CD4-positive, CD25-positive, alpha-beta regulatory T cell (primary cell): ENCODE data around the gene TRABD2B. TPM values are rescaled to one million over a fixed set of nuclear protein-coding genes. Genes with fewer than 3 reads are reported as not detected.
A peak's percentile ranks its signal among the peaks of the same experiment; 100 is the strongest.

ENCODE experiments used
- ATAC-seq, 2 donors: fragments of 150-1000 bp; cut with Tn5 transposase; one replicate each; pipeline ENCODE4 v1.10.0; 2021; ENCODE audit warnings: low read depth in 2 of 2, moderate number of reproducible peaks in 2 of 2, moderate library complexity in 1 of 2
- DNase-seq, 3 donors: peaks; one replicate each; pipeline versions ENCODE4 v3.0.0 to v3.0.0-alpha.2; 2012 to 2022; ENCODE audit warnings: mixed read lengths in 1 of 3
- H3K27ac ChIP-seq: one replicate; pipeline ENCODE4 v1.7.0; 2013; ENCODE audit warnings: mild to moderate bottlenecking, low read length; ENCODE audit not compliant: insufficient read depth, poor library complexity, severe bottlenecking
- H3K27me3 ChIP-seq: one replicate; pipeline ENCODE4 v1.7.0; 2013; ENCODE audit warnings: low read length; ENCODE audit not compliant: control insufficient read depth, insufficient read depth
- H3K36me3 ChIP-seq: one replicate; pipeline ENCODE4 v1.7.0; 2013; ENCODE audit warnings: mild to moderate bottlenecking, low read length, moderate library complexity; ENCODE audit not compliant: control insufficient read depth, insufficient read depth
- H3K4me1 ChIP-seq: 2 replicates; pipeline ENCODE4 v1.7.0; 2013; ENCODE audit warnings: mild to moderate bottlenecking, low read length; ENCODE audit not compliant: insufficient read depth, control insufficient read depth, poor library complexity, severe bottlenecking
- H3K4me3 ChIP-seq: one replicate; pipeline ENCODE4 v1.7.0; 2013; ENCODE audit warnings: low read depth, mild to moderate bottlenecking, low read length, moderate library complexity
- H3K9me3 ChIP-seq, 2 experiments: 1 replicate in 1 of 2; 2 replicates in 1 of 2; pipeline ENCODE4 v1.7.0; 2013; ENCODE audit warnings: low read length in 2 of 2, mild to moderate bottlenecking in 1 of 2, moderate library complexity in 1 of 2; ENCODE audit not compliant: control insufficient read depth in 2 of 2
- H3K27ac Mint-ChIP-seq, 3 donors: one replicate each; pipeline ENCODE4 v1.8.0; 2020 to 2022; ENCODE audit warnings: mild to moderate bottlenecking in 3 of 3, mixed read lengths in 3 of 3, moderate library complexity in 2 of 3
- H3K27me3 Mint-ChIP-seq: one replicate; pipeline ENCODE4 v1.8.0; 2022; ENCODE audit warnings: mild to moderate bottlenecking, mixed read lengths
- H3K36me3 Mint-ChIP-seq: one replicate; pipeline ENCODE4 v1.8.0; 2020; ENCODE audit warnings: mixed read lengths
- H3K4me1 Mint-ChIP-seq, 4 donors: one replicate each; pipeline ENCODE4 v1.8.0; 2020 to 2022; ENCODE audit warnings: mixed read lengths in 4 of 4, mild to moderate bottlenecking in 1 of 4
- H3K4me3 Mint-ChIP-seq, 4 donors: one replicate each; pipeline ENCODE4 v1.8.0; 2020 to 2022; ENCODE audit warnings: mild to moderate bottlenecking in 4 of 4, mixed read lengths in 4 of 4, moderate library complexity in 3 of 4
- H3K9me3 Mint-ChIP-seq, 7 donors: one replicate each; pipeline ENCODE4 v1.8.0; 2020 to 2022; ENCODE audit warnings: mixed read lengths in 7 of 7, mild to moderate bottlenecking in 3 of 7, moderate library complexity in 2 of 7
- polyA plus RNA-seq, 4 donors: library from polyadenylated mRNA; unstranded; fragments of 300-500 nt; fragmentation: Illumina TruSeq; gene quantifications; one replicate each; pipeline ENCODE4 v1.2.3, GENCODE V29; 2021
- total RNA-seq: library from RNA; stranded (reverse); gene quantifications from one replicate; pipeline ENCODE4 v1.2.3, GENCODE V29; 2022

Gene TRABD2B
- total and polyA plus RNA-seq, 5 donors from 2014 or later = not detected

DNA sequence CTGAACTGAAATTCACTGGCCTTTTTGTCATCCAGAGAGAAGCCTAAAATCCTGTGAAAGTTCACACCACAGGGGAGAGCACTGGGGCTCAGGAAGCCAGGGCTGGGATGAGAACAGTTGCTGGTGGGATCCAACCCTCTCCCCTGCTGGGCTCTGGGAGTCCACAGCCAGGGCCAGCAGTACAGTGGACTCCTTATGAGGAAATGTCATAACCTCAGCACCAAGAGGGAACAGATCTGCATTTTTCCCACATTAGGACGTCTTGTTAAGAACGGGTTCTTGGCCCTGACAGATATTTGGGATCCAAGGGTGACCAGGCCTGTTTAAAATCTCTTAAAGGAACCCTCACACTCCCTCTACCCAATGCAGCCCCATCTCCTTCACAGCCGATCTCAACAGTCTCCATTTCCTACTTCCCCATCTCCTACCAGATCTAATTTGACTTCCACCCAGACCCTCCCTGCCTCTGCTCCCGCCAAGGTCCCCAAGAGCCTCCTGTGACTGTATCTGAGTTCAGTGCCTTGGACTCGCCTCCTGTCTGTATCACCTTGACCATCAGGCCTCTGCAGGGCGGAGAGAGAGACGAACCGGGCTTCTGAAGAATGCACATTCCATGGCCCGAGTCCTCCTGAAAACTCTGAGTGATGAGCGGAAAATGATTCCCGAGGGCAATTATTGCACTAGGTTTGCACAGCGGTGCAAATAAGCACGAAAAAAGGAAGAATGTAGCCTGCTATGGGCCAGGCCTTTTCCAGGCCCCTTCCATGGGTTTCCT, 159.9 kb downstream of the TRABD2B start:
- Histone ChIP-seq H3K27me3 (no peaks in the 10 kb centered on the region), H3K27ac (no peak overlapping the region), H3K4me1 (no peaks in the 10 kb centered on the region), H3K4me3 (no peak overlapping the region), H3K36me3 (no peaks in the 10 kb centered on the region), H3K9me3 (peaks cover 5 to 10% of the 10 kb centered on the region in 2 experiments)
- H3K9me3 Mint-ChIP-seq = peaks cover 0 to 9% (median 0%) of the 10 kb centered on the region in 7 donors
- H3K4me3 Mint-ChIP-seq = no peak overlapping the region
- ATAC-seq (no peak), DNase-seq (no peak)
- H3K4me1 Mint-ChIP-seq = no peaks in the 10 kb centered on the region
- peaks cover 9% of the 10 kb centered on the region for H3K27me3 Mint-ChIP-seq
- H3K27ac Mint-ChIP-seq = no peak overlapping the region
- H3K36me3 Mint-ChIP-seq = no peaks in the 10 kb centered on the region

GRCh38 chr1:47835409-47835808, 161.8 kb downstream of the TRABD2B start:
- Histone ChIP-seq H3K4me1 (no peaks in the 10 kb centered on the region), H3K9me3 (peaks cover 5 to 10% of the 10 kb centered on the region in 2 experiments), H3K27ac (no peak overlapping the region), H3K36me3 (no peaks in the 10 kb centered on the region), H3K4me3 (no peak overlapping the region), H3K27me3 (no peaks in the 10 kb centered on the region)
- ATAC-seq (no peak), DNase-seq (no peak)
- Mint-ChIP-seq H3K27me3 (peaks cover 9% of the 10 kb centered on the region), H3K4me1 (no peaks in the 10 kb centered on the region), H3K9me3 (peaks cover 0 to 9% (median 3%) of the 10 kb centered on the region in 7 donors), H3K27ac (no peak overlapping the region), H3K36me3 (no peaks in the 10 kb centered on the region), H3K4me3 (no peak overlapping the region)

- Mint-ChIP-seq H3K4me1 (no peaks in the 10 kb centered on the region), H3K36me3 (no peaks in the 10 kb centered on the region), H3K27ac (no peak overlapping the region), H3K27me3 (peaks cover 13% of the 10 kb centered on the region), H3K4me3 (no peak overlapping the region), H3K9me3 (peaks cover 0 to 9% (median 1%) of the 10 kb centered on the region in 7 donors)
- H3K9me3 ChIP-seq = peaks cover 5 to 10% of the 10 kb centered on the region in 2 experiments
- no peaks in the 10 kb centered on the region for H3K27me3 ChIP-seq
- ATAC-seq (no peak), DNase-seq (no peak)
- no peaks in the 10 kb centered on the region for H3K36me3 ChIP-seq
- no peak overlapping the region for H3K27ac ChIP-seq
- H3K4me1 ChIP-seq = no peaks in the 10 kb centered on the region
- no peak overlapping the region for H3K4me3 ChIP-seq
Measured at GRCh38 chr1:47834326-47834725, 162.9 kb downstream of the TRABD2B start.

DNA sequence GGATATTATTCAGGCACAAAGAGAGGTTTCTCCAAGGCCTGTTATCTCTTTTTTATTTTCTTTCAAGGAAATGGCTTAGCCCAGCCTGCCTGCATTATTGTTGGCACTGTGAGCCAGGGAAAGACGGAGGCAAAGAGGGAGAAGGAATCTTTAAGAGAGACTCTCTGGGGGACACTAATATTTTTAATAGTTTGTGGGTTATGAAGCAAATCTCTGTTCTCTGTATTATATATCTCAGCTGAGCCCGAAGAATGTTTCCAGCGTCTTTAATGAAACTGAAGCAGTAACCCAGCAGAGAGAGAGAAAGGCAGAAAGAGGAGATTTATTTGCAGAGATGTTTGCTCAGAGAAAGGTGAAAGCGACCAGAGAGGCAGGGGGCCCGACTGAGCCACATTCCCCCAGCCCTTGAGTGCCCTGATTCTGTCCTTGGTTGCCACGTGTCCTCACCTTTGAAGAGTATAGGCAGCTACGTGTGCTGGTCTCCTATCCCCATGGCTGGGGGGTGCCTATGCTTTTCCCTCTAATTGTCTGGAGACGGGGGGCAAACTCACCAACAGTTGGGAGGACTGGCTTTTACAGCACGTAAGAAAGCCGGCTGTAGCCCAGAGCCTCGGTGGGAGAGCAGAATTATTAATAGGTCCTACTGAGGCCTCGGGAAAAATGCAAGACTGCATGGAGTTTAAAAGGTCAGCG, 166.4 kb downstream of the TRABD2B start:
- H3K4me1 Mint-ChIP-seq = no peaks in the 10 kb centered on the region
- Histone ChIP-seq H3K27ac (no peak overlapping the region), H3K9me3 (peaks cover 5 to 10% of the 10 kb centered on the region in 2 experiments), H3K4me1 (no peaks in the 10 kb centered on the region), H3K27me3 (no peaks in the 10 kb centered on the region), H3K4me3 (no peak overlapping the region), H3K36me3 (no peaks in the 10 kb centered on the region)
- peak overlapping the region in 1 of 3 donors; percentile 33 for H3K27ac Mint-ChIP-seq
- H3K9me3 Mint-ChIP-seq = peaks cover 0 to 8% (median 1%) of the 10 kb centered on the region in 7 donors
- no peak for ATAC-seq
- no peaks in the 10 kb centered on the region for H3K36me3 Mint-ChIP-seq
- H3K27me3 Mint-ChIP-seq = peaks cover 13% of the 10 kb centered on the region
- H3K4me3 Mint-ChIP-seq = no peak overlapping the region
- DNase-seq = no peak

- Histone ChIP-seq H3K27me3 (no peaks in the 10 kb centered on the region), H3K4me1 (no peaks in the 10 kb centered on the region), H3K4me3 (no peak overlapping the region), H3K36me3 (no peaks in the 10 kb centered on the region), H3K27ac (no peak overlapping the region), H3K9me3 (peaks cover 0 to 6% of the 10 kb centered on the region in 2 experiments)
- Mint-ChIP-seq H3K4me3 (no peak overlapping the region), H3K36me3 (peaks cover 4% of the 10 kb centered on the region), H3K4me1 (no peaks in the 10 kb centered on the region), H3K27me3 (peaks cover 13% of the 10 kb centered on the region), H3K9me3 (peaks cover 0 to 3% (median 1%) of the 10 kb centered on the region in 7 donors), H3K27ac (no peak overlapping the region)
- ATAC-seq (no peak), DNase-seq (no peak)
Measured at GRCh38 chr1:47830021-47830420, 167.2 kb downstream of the TRABD2B start.

DNA sequence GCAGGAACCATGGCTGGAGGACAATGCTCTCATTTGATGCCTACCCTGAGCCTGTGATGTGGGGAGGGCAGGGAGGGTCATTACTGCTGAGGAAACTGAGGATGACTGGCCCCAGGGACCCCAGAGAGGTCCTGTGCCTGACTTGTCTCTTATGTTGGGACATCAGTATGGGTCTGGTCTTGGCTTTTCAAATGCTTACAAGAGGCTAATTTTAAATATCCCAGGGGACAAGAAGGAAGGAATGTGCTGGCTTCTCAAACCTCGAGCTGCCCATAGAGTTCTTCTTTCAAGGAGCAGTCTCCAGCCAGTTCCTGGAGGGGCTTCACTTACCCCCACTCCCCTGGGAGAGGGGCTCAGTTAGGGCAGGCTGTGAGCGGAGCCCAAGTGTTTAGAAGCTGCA, 168.2 kb downstream of the TRABD2B start:
- no peak overlapping the region for H3K4me3 Mint-ChIP-seq
- ATAC-seq (no peak), DNase-seq (no peak)
- no peak overlapping the region for H3K27ac ChIP-seq
- no peaks in the 10 kb centered on the region for H3K4me1 ChIP-seq
- peaks cover 13% of the 10 kb centered on the region for H3K27me3 Mint-ChIP-seq
- no peaks in the 10 kb centered on the region for H3K4me1 Mint-ChIP-seq
- no peaks in the 10 kb centered on the region for H3K36me3 ChIP-seq
- H3K36me3 Mint-ChIP-seq = peaks cover 4% of the 10 kb centered on the region
- H3K9me3 ChIP-seq = no peaks in the 10 kb centered on the region
- H3K27ac Mint-ChIP-seq = no peak overlapping the region
- peaks cover 0 to 3% (median 0%) of the 10 kb centered on the region in 7 donors for H3K9me3 Mint-ChIP-seq
- H3K27me3 ChIP-seq = no peaks in the 10 kb centered on the region
- no peak overlapping the region for H3K4me3 ChIP-seq

DNA sequence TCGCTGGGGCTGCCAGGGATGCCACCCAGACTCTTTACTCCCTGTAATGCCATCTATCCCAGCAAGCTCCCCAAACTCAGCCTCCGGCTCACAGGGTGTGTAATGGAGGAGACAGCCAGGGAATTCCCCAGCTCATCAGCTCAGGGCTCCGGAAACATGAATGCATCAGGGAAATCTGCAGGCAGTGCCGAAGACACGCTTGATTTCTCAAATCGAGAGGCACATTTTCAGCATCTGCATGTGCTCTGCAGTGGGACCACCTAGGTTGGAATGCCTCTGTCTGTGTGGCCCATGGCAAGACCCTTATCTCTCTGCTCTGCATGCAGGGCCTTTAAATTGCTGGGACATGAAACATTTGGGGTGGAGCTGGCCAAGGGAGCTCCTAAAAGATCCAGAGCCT, 170.1 kb downstream of the TRABD2B start:
- Histone ChIP-seq H3K9me3 (no peaks in the 10 kb centered on the region), H3K4me3 (no peak overlapping the region), H3K4me1 (no peaks in the 10 kb centered on the region), H3K36me3 (no peaks in the 10 kb centered on the region), H3K27ac (no peak overlapping the region), H3K27me3 (no peaks in the 10 kb centered on the region)
- no peak for ATAC-seq
- Mint-ChIP-seq H3K4me3 (no peak overlapping the region), H3K27me3 (peaks cover 9% of the 10 kb centered on the region), H3K4me1 (no peaks in the 10 kb centered on the region), H3K36me3 (peaks cover 4% of the 10 kb centered on the region), H3K9me3 (peaks cover 0 to 3% (median 0%) of the 10 kb centered on the region in 7 donors), H3K27ac (no peak overlapping the region)
- DNase-seq = no peak
